AG20443 (cell line): ENCODE measurements around the gene MXD4.
A peak's percentile ranks its signal among the peaks of the same experiment; 100 is the strongest.
"Not testable (repeated sequence)": the region's sequence is repeated elsewhere in the genome, so short reads cannot be mapped to it uniquely, and the experiment has no call there.

Source experiments
- DNase-seq: peaks from one replicate; pipeline ENCODE4 v3.0.0; 2012; ENCODE audit warnings: low spot score, mixed read lengths

Gene MXD4

GRCh38 chr4:2251073-2251794 is 10.7 kb downstream of the MXD4 start:
- no peak for DNase-seq

GRCh38 chr4:2250357-2251072 is 11.4 kb downstream of the MXD4 start:
- no peak for DNase-seq

- no peak for DNase-seq
These were observed 12.2 kb downstream of the MXD4 start for GRCh38 chr4:2249526-2250356.

- DNase-seq, result no peak
These were observed 13.1 kb downstream of the MXD4 start for GRCh38 chr4:2248821-2249261.

GRCh38 chr4:2248044-2248780 is 13.7 kb downstream of the MXD4 start:
- DNase-seq, result no peak

GRCh38 chr4:2247128-2248043 is 14.5 kb downstream of the MXD4 start:
- DNase-seq, result no peak

- DNase-seq, result no peak
These were observed 15.4 kb downstream of the MXD4 start for GRCh38 chr4:2246384-2247127.

- no peak for DNase-seq
These were observed 16.1 kb downstream of the MXD4 start for GRCh38 chr4:2245787-2246275.

- no peak for DNase-seq
These were observed 16.7 kb downstream of the MXD4 start for GRCh38 chr4:2245057-2245786.

- peak; percentile 38 for DNase-seq
These were observed 18.1 kb downstream of the MXD4 start for GRCh38 chr4:2243681-2244380.

- DNase-seq, result peak; percentile 100
These were observed 20.2 kb downstream of the MXD4 start, which contains the start of the genes HAUS3 and POLN for GRCh38 chr4:2241410-2242353. Gene HAUS3 (minus strand): TSS chr4:2242121. CDS start chr4:2240946, 1,175 bp downstream. Gene POLN (minus strand): TSS chr4:2242121. CDS start chr4:2229231, 12,890 bp downstream.

- no peak for DNase-seq
These were observed 20.9 kb downstream of the MXD4 start for GRCh38 chr4:2241003-2241402.

GRCh38 chr4:2236944-2237666 is 24.8 kb downstream of the MXD4 start:
- no peak for DNase-seq

GRCh38 chr4:2231082-2231481 is 30.8 kb downstream of the MXD4 start:
- no peak for DNase-seq

- DNase-seq, result no peak
These were observed 35.6 kb downstream of the MXD4 start for GRCh38 chr4:2226261-2226660.

- no peak for DNase-seq
These were observed 39.1 kb downstream of the MXD4 start for GRCh38 chr4:2222838-2223237.

GRCh38 chr4:2221378-2221777 is 40.5 kb downstream of the MXD4 start:
- not testable (repeated sequence) for DNase-seq
